GM23248 (cell line): ENCODE results near the gene SLC26A5.

Source experiments
- EZH2 ChIP-seq: fragments of 200-600 bp; sonication (generic); IDR thresholded peaks from 2 replicates; pipeline ENCODE4 v1.6.1; 2018; ENCODE audit warnings: antibody characterized with exemption, mild to moderate bottlenecking; ENCODE audit not compliant: insufficient read depth, poor library complexity, severe bottlenecking
- EZH2phosphoT487 ChIP-seq: fragments of 200-600 bp; sonication (generic); IDR thresholded peaks from 2 replicates; pipeline ENCODE4 v1.6.1; 2018; ENCODE audit warnings: antibody characterized with exemption, moderate library complexity, mild to moderate bottlenecking, low read depth; ENCODE audit not compliant: insufficient read depth

- TF ChIP-seq EZH2phosphoT487, result no peak
- TF ChIP-seq EZH2, result no peak
Observed at GRCh38 chr7:103394566-103394965, 51.4 kb downstream of the SLC26A5 start.
